GM12873 (cell line): Measurements from ENCODE around the gene MAP2K6.

Experiments used
- TF ChIP-seq, protein P1 (sequence below): IDR thresholded peaks from 2 replicates; pipeline ENCODE4 v1.5.1; 2012; ENCODE audit warnings: low read depth, mild to moderate bottlenecking, moderate library complexity, low read length, control low read depth; ENCODE audit not compliant: insufficient read depth; ENCODE audit errors: missing control alignments

The MAP2K6 gene

DNA sequence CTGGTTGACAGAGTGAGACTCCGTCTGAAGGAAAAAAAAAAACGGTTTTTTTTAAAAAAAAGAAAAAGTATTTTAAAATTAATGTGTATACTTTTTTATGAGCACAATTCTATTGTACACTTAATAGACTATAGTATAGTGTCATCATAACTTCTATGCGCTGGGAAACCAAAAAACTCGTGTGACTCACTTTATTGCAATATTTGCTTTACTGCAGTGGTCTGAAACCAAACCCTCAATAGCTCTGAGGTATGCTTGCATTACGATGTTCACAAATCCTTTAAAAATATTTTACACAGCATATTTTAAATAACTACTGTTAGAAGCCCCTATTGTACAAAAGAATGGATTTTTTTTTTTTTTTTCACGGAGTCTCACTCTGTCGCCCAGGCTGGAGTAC is 12.4 kb upstream of the MAP2K6 start:
- TF ChIP-seq, protein P1, sequence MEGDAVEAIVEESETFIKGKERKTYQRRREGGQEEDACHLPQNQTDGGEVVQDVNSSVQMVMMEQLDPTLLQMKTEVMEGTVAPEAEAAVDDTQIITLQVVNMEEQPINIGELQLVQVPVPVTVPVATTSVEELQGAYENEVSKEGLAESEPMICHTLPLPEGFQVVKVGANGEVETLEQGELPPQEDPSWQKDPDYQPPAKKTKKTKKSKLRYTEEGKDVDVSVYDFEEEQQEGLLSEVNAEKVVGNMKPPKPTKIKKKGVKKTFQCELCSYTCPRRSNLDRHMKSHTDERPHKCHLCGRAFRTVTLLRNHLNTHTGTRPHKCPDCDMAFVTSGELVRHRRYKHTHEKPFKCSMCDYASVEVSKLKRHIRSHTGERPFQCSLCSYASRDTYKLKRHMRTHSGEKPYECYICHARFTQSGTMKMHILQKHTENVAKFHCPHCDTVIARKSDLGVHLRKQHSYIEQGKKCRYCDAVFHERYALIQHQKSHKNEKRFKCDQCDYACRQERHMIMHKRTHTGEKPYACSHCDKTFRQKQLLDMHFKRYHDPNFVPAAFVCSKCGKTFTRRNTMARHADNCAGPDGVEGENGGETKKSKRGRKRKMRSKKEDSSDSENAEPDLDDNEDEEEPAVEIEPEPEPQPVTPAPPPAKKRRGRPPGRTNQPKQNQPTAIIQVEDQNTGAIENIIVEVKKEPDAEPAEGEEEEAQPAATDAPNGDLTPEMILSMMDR = no peak

DNA sequence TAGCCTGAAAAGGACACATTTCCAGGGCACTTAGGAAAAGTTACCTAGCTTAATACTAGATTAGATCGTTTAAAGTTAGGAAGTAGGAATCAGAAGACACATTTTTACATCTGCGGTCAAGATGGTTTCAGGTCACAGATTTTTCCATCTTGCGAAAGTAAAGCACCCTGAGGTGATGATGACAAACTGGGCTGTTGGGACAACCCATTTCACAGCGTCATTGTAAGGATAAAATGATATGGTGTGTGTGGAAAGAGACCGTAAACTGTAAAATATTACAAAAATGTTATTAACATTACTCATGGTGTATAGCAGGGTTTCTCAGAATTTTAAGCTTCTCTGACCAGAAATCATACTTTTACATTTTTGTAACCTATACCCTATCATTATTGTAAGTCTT is 10.1 kb upstream of the MAP2K6 start:
- TF ChIP-seq, protein P1 = no peak

DNA sequence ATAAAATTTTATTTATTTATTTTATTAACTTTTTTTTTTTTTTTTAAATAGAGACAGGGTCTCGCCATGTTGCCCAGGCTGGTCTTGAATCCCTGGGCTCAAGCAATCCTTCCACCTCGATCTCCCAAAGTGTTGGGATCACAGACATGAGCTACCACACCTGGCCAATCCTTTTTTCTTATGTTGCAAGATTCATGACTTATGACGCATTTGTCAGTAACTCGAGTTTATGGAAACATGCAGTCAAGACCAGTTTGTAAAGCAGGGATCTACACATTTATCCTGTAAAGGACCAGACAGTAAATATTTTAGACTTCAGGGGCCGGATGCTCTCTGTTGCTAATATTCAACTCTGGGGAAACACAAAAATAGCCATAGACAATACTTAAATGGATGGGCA is 9.4 kb upstream of the MAP2K6 start:
- TF ChIP-seq, protein P1 = no peak

DNA sequence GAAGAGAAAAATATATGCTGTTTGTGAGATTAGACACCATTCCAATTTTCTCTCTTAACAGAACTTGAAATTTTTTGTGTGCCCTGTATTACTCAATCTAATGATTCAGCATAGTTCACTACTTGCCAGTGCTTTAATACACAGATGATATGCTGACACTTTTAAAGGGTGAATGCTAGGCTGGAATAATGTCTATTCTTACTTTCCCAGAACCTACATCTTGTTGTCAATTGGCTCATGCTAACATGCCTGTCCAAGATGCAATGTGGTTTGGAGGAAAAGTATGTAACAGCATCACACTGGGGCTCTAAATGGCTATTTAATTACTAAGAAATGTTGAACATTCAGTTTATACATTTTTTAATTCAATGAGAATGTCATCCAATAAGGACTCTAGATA is 7.6 kb upstream of the MAP2K6 start:
- TF ChIP-seq, protein P1 = no peak

DNA sequence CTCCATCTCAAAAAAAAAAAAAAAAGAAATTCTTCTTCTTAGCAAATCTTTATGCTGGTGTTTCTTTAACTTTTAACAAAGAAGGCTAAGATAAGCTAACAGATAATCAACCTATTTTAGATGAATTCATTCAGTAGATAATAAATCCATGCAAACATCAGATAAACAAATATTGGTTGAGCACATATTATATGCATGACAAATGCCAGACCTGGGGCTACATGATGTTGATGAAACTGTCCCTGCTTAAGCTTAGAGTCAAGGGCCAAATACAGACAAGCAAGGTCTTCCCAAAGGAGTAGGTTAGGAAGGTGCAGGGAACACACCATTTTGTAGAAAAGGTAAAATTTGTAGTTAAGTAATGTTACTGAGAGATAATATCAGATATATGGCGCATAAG is 6.7 kb upstream of the MAP2K6 start:
- TF ChIP-seq, protein P1 = no peak

DNA sequence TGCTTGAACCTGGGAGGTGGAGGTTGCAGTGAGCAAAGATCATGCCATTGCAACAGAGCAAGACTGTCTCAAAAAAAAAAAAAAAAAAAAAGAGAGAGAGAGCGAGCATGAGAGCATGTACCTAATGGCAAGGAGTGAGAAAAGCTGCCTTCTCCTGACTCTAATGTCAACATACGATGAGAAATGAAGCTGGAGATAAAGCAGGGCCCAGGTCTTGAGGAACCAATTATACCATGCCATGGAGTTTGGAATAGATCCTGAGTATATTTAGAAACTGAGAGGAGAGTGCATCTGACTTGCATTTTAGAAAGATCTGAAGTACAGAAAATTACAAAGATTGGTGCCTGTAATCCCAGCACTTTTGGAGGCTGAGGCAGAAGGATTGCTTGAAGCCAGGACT is 3.8 kb upstream of the MAP2K6 start:
- TF ChIP-seq, protein P1 = no peak

DNA sequence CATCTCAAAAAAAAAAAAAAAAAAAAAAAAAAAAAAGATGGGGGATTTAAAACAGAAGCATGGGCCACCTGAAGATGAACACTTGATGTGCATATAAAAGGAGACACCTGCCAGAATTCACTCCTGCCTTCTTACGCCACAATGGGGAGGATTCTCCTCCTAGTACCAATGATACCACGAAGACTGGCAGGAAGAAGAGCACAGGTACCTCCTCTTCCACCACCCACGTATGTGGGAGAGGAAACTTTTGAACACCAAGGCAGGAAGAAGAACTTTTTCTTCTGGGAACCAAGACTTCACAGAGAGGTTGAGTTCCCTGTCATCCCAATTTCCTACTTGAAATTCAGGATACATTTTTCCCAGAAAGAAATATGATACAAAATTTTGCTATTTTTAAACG is 2.7 kb upstream of the MAP2K6 start:
- TF ChIP-seq, protein P1 = no peak
